Measurements from ENCODE around the gene BSG. TPM values are rescaled to one million over a fixed set of nuclear protein-coding genes. Genes with fewer than 3 reads are reported as not detected.

Gene BSG
- total RNA-seq, 8 experiments from 2014 or later: 219 to 1,638 (median 407) TPM

- H3K27ac ChIP-seq: no peak overlapping the region
- H3K4me3 ChIP-seq: no peak overlapping the region
Measured at GRCh38 chr19:609004-609346, 36.6 kb downstream of the BSG start.

GRCh38 chr19:610071-610800 lies 37.8 kb downstream of the BSG start:
- ATAC-seq (replicated peaks in 6 of 8): peak in 1 of 8 experiments; percentile 29
- H3K27ac ChIP-seq: peak overlapping the region in 1 of 2 donors; percentile 61
- in situ Hi-C loops (cut with MboI; ENCODE audit: low pct_unique_long_range_greater_than_20kb in 2 of 9, low sequenced_read_pairs in 9 of 9, unreplicated experiment in 9 of 9): no loop called here

More at GRCh38 chr19:609004-609346, 36.6 kb downstream of the BSG start:
- peak in 1 of 8 experiments; percentile 21 for ATAC-seq (replicated peaks in 6 of 8)
- no CpG with 5 or more reads among the region's 22 CpGs for WGBS, 10 experiments
- in situ Hi-C loops (cut with MboI; ENCODE audit: low pct_unique_long_range_greater_than_20kb in 2 of 9, low sequenced_read_pairs in 9 of 9, unreplicated experiment in 9 of 9): no loop called here
- peaks cover 14 to 15% of the 10 kb centered on the region in 2 donors for H3K4me1 ChIP-seq (replicated peaks in 1 of 2)

GRCh38 chr19:610801-611480 lies 38.5 kb downstream of the BSG start:
- 20 to 73% (median 24%) methylated on average over 2 to 13 of the region's 36 CpGs; no CpG with 5 or more reads in 6 of the 10 experiments for WGBS, 10 experiments
- ATAC-seq (replicated peaks in 6 of 8): peak; percentile 40 to 83 (median 62)
- H3K4me1 ChIP-seq (replicated peaks in 1 of 2): peaks cover 14 to 15% of the 10 kb centered on the region in 2 donors
- peak overlapping the region; percentile 41 to 61 for H3K27ac ChIP-seq
- in situ Hi-C loops (cut with MboI; ENCODE audit: low pct_unique_long_range_greater_than_20kb in 2 of 9, low sequenced_read_pairs in 9 of 9, unreplicated experiment in 9 of 9): no loop called here
- no peak overlapping the region for H3K4me3 ChIP-seq

More at GRCh38 chr19:610071-610800, 37.8 kb downstream of the BSG start:
- 67 to 90% methylated on average over 4 to 11 of the region's 38 CpGs; no CpG with 5 or more reads in 8 of the 10 experiments for WGBS, 10 experiments
- H3K4me3 ChIP-seq: no peak overlapping the region
- peaks cover 14 to 15% of the 10 kb centered on the region in 2 donors for H3K4me1 ChIP-seq (replicated peaks in 1 of 2)

- peaks cover 16 to 19% of the 10 kb centered on the region in 2 donors for H3K4me1 ChIP-seq (replicated peaks in 1 of 2)
- peak in 4 of 8 experiments; percentile 15 to 71 (median 56) for ATAC-seq (replicated peaks in 6 of 8)
- WGBS, 10 experiments: 0 to 96% (median 58%) methylated on average over 1 to 9 of the region's 13 CpGs; no CpG with 5 or more reads in 3 of the 10 experiments
- no peak overlapping the region for H3K27ac ChIP-seq
- in situ Hi-C loops (cut with MboI; ENCODE audit: low pct_unique_long_range_greater_than_20kb in 2 of 9, low sequenced_read_pairs in 9 of 9, unreplicated experiment in 9 of 9): no loop called here
- no peak overlapping the region for H3K4me3 ChIP-seq
Measured at GRCh38 chr19:611481-611868, 39.1 kb downstream of the BSG start.

DNA sequence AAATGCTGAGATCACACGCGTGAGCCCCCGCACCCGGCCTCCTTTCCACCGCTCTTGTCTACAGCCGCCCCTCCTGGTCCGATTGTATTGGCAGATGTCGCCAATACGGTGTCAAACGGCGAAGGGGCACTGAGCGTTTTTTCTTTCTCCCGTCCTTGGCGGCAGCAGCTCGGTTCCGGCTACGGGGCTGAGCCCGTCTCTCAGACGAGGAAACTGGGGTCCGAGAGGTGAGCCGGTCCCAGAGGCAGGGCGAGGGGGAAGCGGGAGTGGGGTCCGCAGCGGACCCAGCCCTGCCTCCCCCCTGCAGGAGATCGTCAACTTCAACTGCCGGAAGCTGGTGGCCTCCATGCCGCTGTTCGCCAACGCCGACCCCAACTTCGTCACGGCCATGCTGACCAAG lies 40.5 kb downstream of the BSG start:
- no peak for ATAC-seq (replicated peaks in 6 of 8)
- no peak overlapping the region for H3K4me3 ChIP-seq
- H3K4me1 ChIP-seq (replicated peaks in 1 of 2): peaks cover 16 to 19% of the 10 kb centered on the region in 2 donors
- H3K27ac ChIP-seq: no peak overlapping the region
- 23 to 90% methylated on average over 2 to 8 of the region's 33 CpGs; no CpG with 5 or more reads in 8 of the 10 experiments for WGBS, 10 experiments
- in situ Hi-C loops (cut with MboI; ENCODE audit: low pct_unique_long_range_greater_than_20kb in 2 of 9, low sequenced_read_pairs in 9 of 9, unreplicated experiment in 9 of 9): no loop called here

DNA sequence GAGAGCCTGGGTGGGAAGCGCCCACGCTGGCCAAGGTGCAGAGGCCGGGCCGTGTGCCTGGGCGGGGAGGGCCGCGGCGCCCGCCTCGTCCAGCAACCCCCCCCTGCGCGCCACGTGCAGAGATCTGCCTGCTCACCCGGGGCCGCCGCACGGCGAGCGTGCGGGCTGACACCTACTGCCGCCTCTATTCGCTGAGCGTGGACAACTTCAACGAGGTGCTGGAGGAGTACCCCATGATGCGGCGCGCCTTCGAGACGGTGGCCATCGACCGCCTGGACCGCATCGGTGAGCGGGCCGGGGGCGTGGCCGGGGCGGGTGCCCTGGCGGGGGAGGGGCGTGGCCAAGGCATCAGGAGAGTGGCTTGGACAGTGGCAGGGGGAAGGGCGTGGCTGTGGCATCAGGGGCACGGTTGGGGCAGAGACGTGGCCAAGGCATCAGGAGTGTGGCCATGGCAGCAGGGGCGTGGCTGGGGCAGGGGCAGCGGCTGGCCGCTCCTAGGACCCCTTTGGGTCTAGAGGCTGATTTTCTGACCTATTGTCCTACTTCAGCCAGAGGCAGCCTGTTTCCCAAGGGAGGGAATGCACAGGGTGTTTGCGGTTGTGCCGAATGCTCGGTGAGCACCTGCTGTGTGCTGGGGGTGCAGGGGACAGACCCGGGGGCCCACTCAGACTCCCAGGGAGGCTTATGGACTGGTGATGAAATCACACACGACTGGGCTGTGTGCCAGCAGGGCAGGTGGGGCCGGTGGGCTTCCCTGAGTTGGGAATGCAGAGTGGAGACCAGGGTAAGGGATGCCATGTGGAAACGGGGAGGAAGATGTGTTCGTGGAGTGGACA lies 41.6 kb downstream of the BSG start:
- ATAC-seq (replicated peaks in 6 of 8): no peak
- H3K4me3 ChIP-seq: no peak overlapping the region
- no peak overlapping the region for H3K27ac ChIP-seq
- in situ Hi-C loops (cut with MboI; ENCODE audit: low pct_unique_long_range_greater_than_20kb in 2 of 9, low sequenced_read_pairs in 9 of 9, unreplicated experiment in 9 of 9): no loop called here
- 0 to 100% (median 70%) methylated on average over 1 to 4 of the region's 54 CpGs; no CpG with 5 or more reads in 5 of the 10 experiments for WGBS, 10 experiments
- H3K4me1 ChIP-seq (replicated peaks in 1 of 2): peaks cover 16 to 19% of the 10 kb centered on the region in 2 donors

DNA sequence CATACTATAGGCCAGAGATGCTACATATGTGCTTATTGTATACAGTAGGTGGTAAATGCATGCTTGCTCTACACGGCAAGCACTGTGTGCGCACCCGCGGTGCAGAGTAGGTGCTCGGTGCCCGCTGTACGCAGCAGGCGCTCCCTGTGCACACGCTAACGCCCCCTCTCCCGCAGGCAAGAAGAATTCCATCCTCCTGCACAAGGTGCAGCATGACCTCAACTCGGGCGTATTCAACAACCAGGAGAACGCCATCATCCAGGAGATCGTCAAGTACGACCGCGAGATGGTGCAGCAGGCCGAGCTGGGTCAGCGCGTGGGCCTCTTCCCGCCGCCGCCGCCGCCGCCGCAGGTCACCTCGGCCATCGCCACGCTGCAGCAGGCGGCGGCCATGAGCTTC lies 43.2 kb downstream of the BSG start:
- peak in 5 of 8 experiments; percentile 20 to 59 (median 49) for ATAC-seq (replicated peaks in 6 of 8)
- peaks cover 13 to 14% of the 10 kb centered on the region in 2 donors for H3K4me1 ChIP-seq (replicated peaks in 1 of 2)
- no peak overlapping the region for H3K27ac ChIP-seq
- in situ Hi-C loops (cut with MboI; ENCODE audit: low pct_unique_long_range_greater_than_20kb in 2 of 9, low sequenced_read_pairs in 9 of 9, unreplicated experiment in 9 of 9): no loop called here
- WGBS, 10 experiments: 35 to 80% (median 66%) methylated on average over 1 to 26 of the region's 33 CpGs; no CpG with 5 or more reads in 4 of the 10 experiments
- no peak overlapping the region for H3K4me3 ChIP-seq

GRCh38 chr19:616062-616700 lies 43.8 kb downstream of the BSG start:
- in situ Hi-C loops (cut with MboI; ENCODE audit: low pct_unique_long_range_greater_than_20kb in 2 of 9, low sequenced_read_pairs in 9 of 9, unreplicated experiment in 9 of 9): no loop called here
- peak in 7 of 8 experiments; percentile 9 to 60 (median 44) for ATAC-seq (replicated peaks in 6 of 8)
- no CpG with 5 or more reads among the region's 97 CpGs for WGBS, 10 experiments

GRCh38 chr19:616747-617526 lies 44.5 kb downstream of the BSG start:
- 100% methylated on average over 1 to 2 of the region's 58 CpGs; no CpG with 5 or more reads in 8 of the 10 experiments for WGBS, 10 experiments
- Histone ChIP-seq H3K4me1 (replicated peaks in 1 of 2) (peaks cover 2 to 3% of the 10 kb centered on the region in 2 donors), H3K27ac (no peak overlapping the region), H3K4me3 (no peak overlapping the region)
- no peak for ATAC-seq (replicated peaks in 6 of 8)
- in situ Hi-C loops (cut with MboI; ENCODE audit: low pct_unique_long_range_greater_than_20kb in 2 of 9, low sequenced_read_pairs in 9 of 9, unreplicated experiment in 9 of 9): no loop called here

More at GRCh38 chr19:616062-616700, 43.8 kb downstream of the BSG start:
- Histone ChIP-seq H3K27ac (no peak overlapping the region), H3K4me1 (replicated peaks in 1 of 2) (peaks cover 8 to 9% of the 10 kb centered on the region in 2 donors), H3K4me3 (no peak overlapping the region)

DNA sequence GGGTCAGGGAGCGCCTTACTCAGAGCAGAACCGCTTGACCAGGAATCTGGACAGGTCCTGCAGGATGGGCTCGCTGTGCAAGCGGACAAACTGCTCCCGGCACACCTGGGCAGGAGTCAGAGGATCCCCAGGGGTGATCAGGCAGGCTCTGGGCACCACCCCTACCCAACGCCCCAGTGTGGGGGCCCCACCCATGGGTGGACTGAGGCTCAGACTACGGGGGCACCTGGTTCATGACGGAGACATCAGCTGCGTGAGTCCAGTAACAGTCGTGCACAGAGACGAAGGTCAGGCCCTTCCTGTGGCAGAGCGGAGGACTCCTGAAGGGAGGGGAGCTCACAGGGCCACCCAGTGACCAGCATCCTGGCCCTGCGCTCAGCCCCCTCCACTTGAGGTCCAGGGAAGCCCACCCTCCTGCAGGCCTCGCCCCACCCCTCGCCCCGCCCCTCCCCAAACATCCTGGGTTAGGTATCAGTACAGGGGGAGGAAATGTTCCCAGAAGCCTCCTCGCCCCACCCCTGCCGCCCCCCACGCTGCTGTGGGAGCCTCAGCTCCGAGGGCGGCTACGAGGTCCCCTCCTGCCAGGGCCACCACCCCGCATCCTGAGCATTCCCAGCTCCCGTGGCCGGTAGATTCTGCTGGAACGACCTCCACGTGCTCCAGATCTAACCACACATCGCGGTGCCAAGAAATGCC lies 45.3 kb downstream of the BSG start:
- no peak for ATAC-seq (replicated peaks in 6 of 8)
- Histone ChIP-seq H3K27ac (no peak overlapping the region), H3K4me3 (no peak overlapping the region), H3K4me1 (replicated peaks in 1 of 2) (peaks cover 2 to 3% of the 10 kb centered on the region in 2 donors)
- WGBS, 10 experiments: 80 to 100% methylated on average over 2 to 3 of the region's 29 CpGs; no CpG with 5 or more reads in 8 of the 10 experiments
- in situ Hi-C loops (cut with MboI; ENCODE audit: low pct_unique_long_range_greater_than_20kb in 2 of 9, low sequenced_read_pairs in 9 of 9, unreplicated experiment in 9 of 9): no loop called here

DNA sequence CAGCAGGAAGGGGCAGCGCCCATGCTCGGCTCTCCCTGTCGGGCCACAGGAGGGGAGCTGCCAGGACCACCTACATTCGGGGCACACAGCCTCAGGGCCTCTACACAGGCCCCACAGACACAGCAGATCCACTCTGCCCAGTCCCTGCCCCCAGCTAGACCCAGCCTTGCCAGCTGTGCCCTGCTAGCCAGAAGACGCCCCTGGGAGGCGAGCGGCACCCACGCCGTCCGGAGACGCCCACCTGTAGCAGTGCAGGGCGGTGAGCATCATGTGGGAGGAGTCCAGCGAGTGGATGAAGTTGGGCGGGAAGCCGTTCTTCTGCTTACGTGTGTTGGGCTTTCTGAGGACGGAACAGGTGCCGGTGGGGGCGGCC lies 45.8 kb downstream of the BSG start:
- Histone ChIP-seq H3K4me1 (replicated peaks in 1 of 2) (peaks cover 2 to 3% of the 10 kb centered on the region in 2 donors), H3K27ac (no peak overlapping the region), H3K4me3 (no peak overlapping the region)
- in situ Hi-C loops (cut with MboI; ENCODE audit: low pct_unique_long_range_greater_than_20kb in 2 of 9, low sequenced_read_pairs in 9 of 9, unreplicated experiment in 9 of 9): no loop called here
- no peak for ATAC-seq (replicated peaks in 6 of 8)
- 80 to 93% (median 92%) methylated on average over 1 to 3 of the region's 19 CpGs; no CpG with 5 or more reads in 7 of the 10 experiments for WGBS, 10 experiments

Data from motor neuron (in vitro differentiated cells).